Suprapubic skin (tissue), 4 donors: Measurements from ENCODE around the gene PAPLN. TPM values are rescaled to one million over a fixed set of nuclear protein-coding genes. Genes with fewer than 3 reads are reported as not detected.

ENCODE experiments used
- DNase-seq, 2 donors: peaks; one replicate each; pipeline ENCODE4 v3.0.0-alpha.2; 2019; ENCODE audit warnings: low spot score in 2 of 2
- H3K27ac ChIP-seq: fragments of 200-600 bp; sonication (generic); one replicate; pipeline ENCODE4 v1.5.1; 2019
- H3K27me3 ChIP-seq: fragments of 200-600 bp; sonication (generic); one replicate; pipeline ENCODE4 v1.5.1; 2019
- H3K36me3 ChIP-seq: fragments of 200-600 bp; sonication (generic); one replicate; pipeline ENCODE4 v1.5.1; 2019
- H3K4me1 ChIP-seq: fragments of 200-600 bp; sonication (generic); one replicate; pipeline ENCODE4 v1.5.1; 2019
- H3K4me3 ChIP-seq: fragments of 200-600 bp; sonication (generic); one replicate; pipeline ENCODE4 v1.5.1; 2019; ENCODE audit warnings: mild to moderate bottlenecking
- H3K9me3 ChIP-seq: fragments of 200-600 bp; sonication (generic); one replicate; pipeline ENCODE4 v1.5.1; 2019
- EP300 ChIP-seq: sonication (generic); formaldehyde crosslinking; IDR thresholded peaks from one replicate; pipeline ENCODE4 v1.6.1; 2017; ENCODE audit warnings: antibody characterized with exemption
- POLR2A ChIP-seq, 2 donors: fragments of 450-650 bp; IDR thresholded peaks; one replicate each; pipeline ENCODE4 v1.6.1; 2017; ENCODE audit warnings: antibody characterized with exemption in 2 of 2, mild to moderate bottlenecking in 2 of 2, moderate library complexity in 2 of 2
- POLR2AphosphoS5 ChIP-seq, 3 donors: sonication (generic); formaldehyde crosslinking; IDR thresholded peaks; one replicate each; pipeline ENCODE4 v1.6.1; 2017; ENCODE audit warnings: antibody characterized with exemption in 3 of 3
- WGBS: methylation state at CpG from one replicate; pipeline ENCODE4 v1.1.5; 2018; 5-methylcytosine and 5-hydroxymethylcytosine counted together
- total RNA-seq, 4 donors: library from RNA; depleted of rRNA; stranded (reverse); fragments of >200 nt; gene quantifications; one replicate each; pipeline ENCODE4 v1.1.0, GENCODE V29; 2016
- TF ChIP-seq, protein P1 (sequence below), 2 donors: fragments of 200-600 bp in 1 of 2; fragments of 450-650 bp in 1 of 2; sonication (generic) in 1 of 2; IDR thresholded peaks; one replicate each; pipeline ENCODE4 v1.5.1; 2016 to 2019; ENCODE audit warnings: antibody characterized with exemption in 2 of 2, mild to moderate bottlenecking in 1 of 2, moderate library complexity in 1 of 2

Gene PAPLN
- total RNA-seq, 4 donors from 2014 or later: 15.9 to 44.9 (median 23.5) TPM

DNA sequence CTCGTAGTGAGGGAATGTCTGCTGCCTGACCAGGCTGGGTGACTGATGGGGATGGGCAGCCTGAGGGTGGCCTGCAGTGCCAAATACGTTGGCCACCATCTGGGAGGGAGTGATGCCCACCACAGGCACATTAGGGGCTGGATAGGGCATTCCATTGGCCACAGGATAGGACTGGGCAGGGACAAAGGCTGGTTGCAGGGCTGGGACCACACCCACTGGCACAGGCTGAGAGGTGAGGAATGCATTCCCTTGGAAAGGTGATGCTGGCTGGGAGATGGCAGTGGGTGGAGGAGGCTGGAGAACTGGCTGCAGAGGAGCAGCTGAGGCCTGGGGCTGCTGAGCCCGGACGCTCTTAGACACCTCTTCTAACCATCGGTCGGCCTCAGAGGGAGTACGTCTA lies 39.5 kb downstream of the PAPLN start:
- Histone ChIP-seq H3K9me3 (no peaks in the 10 kb centered on the region), H3K36me3 (peaks cover 92% of the 10 kb centered on the region), H3K4me1 (no peaks in the 10 kb centered on the region), H3K27me3 (no peaks in the 10 kb centered on the region), H3K4me3 (no peak overlapping the region), H3K27ac (no peak overlapping the region)
- TF ChIP-seq POLR2AphosphoS5 (IDR thresholded peaks at IDR 0.05) (no peak), EP300 (no peak), POLR2A (IDR thresholded peaks at IDR 0.05) (no peak)
- TF ChIP-seq, protein P1, sequence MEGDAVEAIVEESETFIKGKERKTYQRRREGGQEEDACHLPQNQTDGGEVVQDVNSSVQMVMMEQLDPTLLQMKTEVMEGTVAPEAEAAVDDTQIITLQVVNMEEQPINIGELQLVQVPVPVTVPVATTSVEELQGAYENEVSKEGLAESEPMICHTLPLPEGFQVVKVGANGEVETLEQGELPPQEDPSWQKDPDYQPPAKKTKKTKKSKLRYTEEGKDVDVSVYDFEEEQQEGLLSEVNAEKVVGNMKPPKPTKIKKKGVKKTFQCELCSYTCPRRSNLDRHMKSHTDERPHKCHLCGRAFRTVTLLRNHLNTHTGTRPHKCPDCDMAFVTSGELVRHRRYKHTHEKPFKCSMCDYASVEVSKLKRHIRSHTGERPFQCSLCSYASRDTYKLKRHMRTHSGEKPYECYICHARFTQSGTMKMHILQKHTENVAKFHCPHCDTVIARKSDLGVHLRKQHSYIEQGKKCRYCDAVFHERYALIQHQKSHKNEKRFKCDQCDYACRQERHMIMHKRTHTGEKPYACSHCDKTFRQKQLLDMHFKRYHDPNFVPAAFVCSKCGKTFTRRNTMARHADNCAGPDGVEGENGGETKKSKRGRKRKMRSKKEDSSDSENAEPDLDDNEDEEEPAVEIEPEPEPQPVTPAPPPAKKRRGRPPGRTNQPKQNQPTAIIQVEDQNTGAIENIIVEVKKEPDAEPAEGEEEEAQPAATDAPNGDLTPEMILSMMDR (IDR thresholded peaks at IDR 0.05): no peak
- 57% methylated on average over 5 of the region's 7 CpGs for WGBS
- no peak for DNase-seq

DNA sequence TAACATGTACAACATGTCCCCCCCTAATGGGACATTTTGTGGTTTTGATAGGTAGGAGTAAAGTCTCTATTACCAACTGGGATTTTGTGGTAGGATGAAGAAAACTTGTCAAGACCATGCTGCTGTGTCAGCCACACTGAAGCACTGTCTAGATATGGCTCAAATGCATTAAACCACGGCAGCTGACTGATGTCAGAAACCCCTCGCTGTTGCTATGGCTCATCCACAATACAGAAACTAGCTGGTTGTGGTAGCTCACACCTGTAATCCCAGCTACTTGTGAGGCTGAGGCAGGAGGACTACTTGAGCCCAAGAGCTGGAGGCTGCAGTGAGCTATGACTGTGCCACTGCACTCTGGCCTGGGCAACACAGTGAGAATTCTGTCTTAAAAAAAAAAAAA lies 40.1 kb downstream of the PAPLN start:
- 90% methylated on average over 2 of the region's 2 CpGs for WGBS
- TF ChIP-seq EP300: no peak
- TF ChIP-seq, protein P1 (IDR thresholded peaks at IDR 0.05): no peak
- no peak for TF ChIP-seq POLR2A (IDR thresholded peaks at IDR 0.05)
- no peak for TF ChIP-seq POLR2AphosphoS5 (IDR thresholded peaks at IDR 0.05)
- no peaks in the 10 kb centered on the region for H3K4me1 ChIP-seq

DNA sequence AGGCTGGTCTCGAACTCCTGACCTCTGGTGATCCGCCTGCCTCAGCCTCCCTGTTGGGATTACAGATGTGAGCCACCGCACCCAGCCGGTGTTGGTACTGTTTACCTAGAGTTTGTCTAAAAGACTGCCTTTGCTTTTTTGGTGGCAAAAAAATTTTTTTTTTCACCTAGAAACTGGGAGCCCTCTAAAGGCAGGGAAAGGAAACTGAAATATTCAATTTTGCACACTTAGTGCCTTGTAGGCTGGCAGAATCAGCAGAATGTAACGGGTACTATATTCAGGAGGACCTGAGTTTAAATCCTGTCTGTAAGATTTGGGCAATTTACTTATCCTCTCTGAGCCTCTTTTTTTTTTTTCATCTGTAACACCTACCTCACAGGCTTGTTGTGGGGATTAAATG lies 43.6 kb downstream of the PAPLN start:
- no peak overlapping the region for H3K4me3 ChIP-seq
- WGBS: 95% methylated on average over 5 of the region's 5 CpGs
- H3K36me3 ChIP-seq: peaks cover 94% of the 10 kb centered on the region
- H3K27ac ChIP-seq: no peak overlapping the region
- no peaks in the 10 kb centered on the region for H3K4me1 ChIP-seq
- H3K27me3 ChIP-seq: no peaks in the 10 kb centered on the region
- H3K9me3 ChIP-seq: no peaks in the 10 kb centered on the region
- no peak for TF ChIP-seq POLR2A (IDR thresholded peaks at IDR 0.05)
- DNase-seq: no peak

More for the DNA sequence above, 40.1 kb downstream of the PAPLN start:
- no peak overlapping the region for H3K4me3 ChIP-seq
- no peaks in the 10 kb centered on the region for H3K9me3 ChIP-seq
- H3K27me3 ChIP-seq: no peaks in the 10 kb centered on the region
- no peak overlapping the region for H3K27ac ChIP-seq
- no peak for DNase-seq
- peaks cover 96% of the 10 kb centered on the region for H3K36me3 ChIP-seq

DNA sequence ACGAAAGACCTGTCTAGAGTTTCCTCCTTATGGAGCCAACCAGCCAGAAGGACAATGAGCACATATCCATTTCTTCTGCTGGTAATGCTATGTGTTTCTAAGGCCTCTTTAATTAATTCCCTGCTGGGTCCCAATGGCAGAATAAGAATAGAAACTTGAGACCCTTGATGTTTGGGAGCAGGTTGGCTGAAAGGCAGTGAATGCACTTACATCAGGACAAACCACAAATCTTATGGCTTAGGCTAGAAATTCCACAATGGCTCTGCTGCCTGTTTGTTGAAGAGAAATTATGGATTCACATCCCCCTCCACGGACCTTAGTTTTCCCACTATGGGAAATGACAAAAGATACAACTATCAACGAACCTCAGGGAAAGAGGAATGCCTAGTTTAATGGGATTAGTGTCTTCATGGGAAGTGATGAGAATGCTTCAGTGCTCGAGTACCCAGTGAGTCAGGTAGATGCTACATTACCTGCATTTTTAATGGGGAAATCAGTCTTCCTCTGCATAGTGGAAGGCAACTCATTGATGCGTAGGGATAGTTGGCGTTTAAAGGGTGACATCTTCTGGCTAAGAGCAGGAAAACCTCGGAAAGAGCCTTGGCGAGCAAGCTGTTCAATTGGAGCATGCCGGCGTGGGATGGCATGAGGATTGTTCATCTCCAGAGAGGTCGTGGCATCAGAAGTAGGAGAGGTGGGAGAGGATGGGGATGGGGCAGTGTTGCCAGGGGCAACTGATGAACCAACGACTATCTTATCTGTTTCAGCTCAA lies 46.5 kb downstream of the PAPLN start:
- no peaks in the 10 kb centered on the region for H3K9me3 ChIP-seq
- 60% methylated on average over 12 of the region's 12 CpGs for WGBS
- no peaks in the 10 kb centered on the region for H3K4me1 ChIP-seq
- peaks cover 77% of the 10 kb centered on the region for H3K36me3 ChIP-seq
- DNase-seq: no peak
- H3K27me3 ChIP-seq: no peaks in the 10 kb centered on the region
- H3K27ac ChIP-seq: no peak overlapping the region
- H3K4me3 ChIP-seq: no peak overlapping the region
- TF ChIP-seq POLR2AphosphoS5 (IDR thresholded peaks at IDR 0.05) (no peak), POLR2A (IDR thresholded peaks at IDR 0.05) (no peak), EP300 (no peak)
- TF ChIP-seq, protein P1 (IDR thresholded peaks at IDR 0.05): no peak

DNA sequence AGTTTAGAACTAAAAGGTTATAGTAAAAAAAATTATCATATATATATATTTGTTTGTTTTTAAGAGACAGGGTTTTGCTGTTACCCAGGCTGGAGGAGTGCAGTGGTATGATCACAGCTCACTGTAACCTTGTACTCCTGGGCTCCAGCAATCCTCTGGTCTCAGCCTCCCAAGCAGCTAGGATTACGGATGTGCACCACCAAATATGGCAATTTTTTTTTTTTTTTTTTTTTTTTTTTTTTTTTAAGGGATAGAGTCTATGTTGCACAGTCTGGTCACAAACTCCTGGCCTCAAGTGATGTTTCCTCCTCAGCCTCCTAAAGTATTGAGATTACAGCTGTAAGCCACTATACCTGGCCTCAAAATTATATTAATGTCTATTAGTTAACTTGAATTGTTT lies 48.7 kb downstream of the PAPLN start:
- no peaks in the 10 kb centered on the region for H3K27me3 ChIP-seq
- TF ChIP-seq POLR2A (IDR thresholded peaks at IDR 0.05) (no peak), EP300 (no peak), POLR2AphosphoS5 (IDR thresholded peaks at IDR 0.05) (no peak)
- TF ChIP-seq, protein P1 (IDR thresholded peaks at IDR 0.05): no peak
- WGBS: 88% methylated on average over 1 of the region's 1 CpG
- H3K27ac ChIP-seq: no peak overlapping the region
- H3K36me3 ChIP-seq: peaks cover 55% of the 10 kb centered on the region
- no peaks in the 10 kb centered on the region for H3K4me1 ChIP-seq
- H3K9me3 ChIP-seq: no peaks in the 10 kb centered on the region
- H3K4me3 ChIP-seq: no peak overlapping the region
- DNase-seq: no peak
